Epithelial cell of esophagus (primary cell): ENCODE measurements around the gene PPP1R14C.

Experiments
- DNase-seq: peaks from one replicate; pipeline ENCODE4 v3.0.0; 2010; ENCODE audit warnings: low read depth
- H3K4me3 ChIP-seq: 2 replicates; pipeline ENCODE4 v1.5.1; 2011; ENCODE audit warnings: mild to moderate bottlenecking, low read length, control low read depth
- TF ChIP-seq, protein P1 (sequence below): IDR thresholded peaks from 2 replicates; pipeline ENCODE4 v1.5.1; 2011; ENCODE audit warnings: low read depth, mild to moderate bottlenecking, low read length, control low read depth, inconsistent platforms; ENCODE audit not compliant: insufficient read depth; ENCODE audit errors: missing control alignments

The PPP1R14C gene

DNA sequence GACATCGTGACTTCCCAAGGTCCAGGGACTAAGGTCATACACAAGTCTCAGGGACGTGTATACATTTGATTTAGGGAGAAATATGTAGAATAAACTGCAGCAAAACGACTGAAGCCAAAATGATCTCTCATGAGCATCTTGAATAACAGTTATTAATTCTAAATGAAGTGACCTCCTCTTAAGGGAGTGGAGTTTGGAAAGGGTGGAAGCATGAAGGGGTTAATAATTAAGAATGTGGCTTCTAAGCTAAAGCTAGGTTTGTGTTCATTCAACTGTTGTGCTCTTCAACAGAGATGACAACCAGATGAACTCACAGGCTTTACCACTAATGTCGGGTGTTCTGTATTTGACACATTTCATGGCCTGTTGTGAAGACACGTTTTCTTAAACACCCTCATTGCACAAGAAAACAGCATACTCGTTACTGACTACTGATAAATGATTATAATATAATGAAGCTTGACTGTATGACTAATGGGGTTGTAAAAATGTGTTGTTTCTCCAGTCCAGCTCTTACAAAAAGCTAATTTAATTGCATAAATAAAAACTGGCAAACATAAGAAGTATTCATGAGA, 1.5 kb downstream of the PPP1R14C start:
- TF ChIP-seq, protein P1, sequence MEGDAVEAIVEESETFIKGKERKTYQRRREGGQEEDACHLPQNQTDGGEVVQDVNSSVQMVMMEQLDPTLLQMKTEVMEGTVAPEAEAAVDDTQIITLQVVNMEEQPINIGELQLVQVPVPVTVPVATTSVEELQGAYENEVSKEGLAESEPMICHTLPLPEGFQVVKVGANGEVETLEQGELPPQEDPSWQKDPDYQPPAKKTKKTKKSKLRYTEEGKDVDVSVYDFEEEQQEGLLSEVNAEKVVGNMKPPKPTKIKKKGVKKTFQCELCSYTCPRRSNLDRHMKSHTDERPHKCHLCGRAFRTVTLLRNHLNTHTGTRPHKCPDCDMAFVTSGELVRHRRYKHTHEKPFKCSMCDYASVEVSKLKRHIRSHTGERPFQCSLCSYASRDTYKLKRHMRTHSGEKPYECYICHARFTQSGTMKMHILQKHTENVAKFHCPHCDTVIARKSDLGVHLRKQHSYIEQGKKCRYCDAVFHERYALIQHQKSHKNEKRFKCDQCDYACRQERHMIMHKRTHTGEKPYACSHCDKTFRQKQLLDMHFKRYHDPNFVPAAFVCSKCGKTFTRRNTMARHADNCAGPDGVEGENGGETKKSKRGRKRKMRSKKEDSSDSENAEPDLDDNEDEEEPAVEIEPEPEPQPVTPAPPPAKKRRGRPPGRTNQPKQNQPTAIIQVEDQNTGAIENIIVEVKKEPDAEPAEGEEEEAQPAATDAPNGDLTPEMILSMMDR, result no peak
- DNase-seq, result peak; percentile 64
- peak overlapping the region; percentile 88 for H3K4me3 ChIP-seq

DNA sequence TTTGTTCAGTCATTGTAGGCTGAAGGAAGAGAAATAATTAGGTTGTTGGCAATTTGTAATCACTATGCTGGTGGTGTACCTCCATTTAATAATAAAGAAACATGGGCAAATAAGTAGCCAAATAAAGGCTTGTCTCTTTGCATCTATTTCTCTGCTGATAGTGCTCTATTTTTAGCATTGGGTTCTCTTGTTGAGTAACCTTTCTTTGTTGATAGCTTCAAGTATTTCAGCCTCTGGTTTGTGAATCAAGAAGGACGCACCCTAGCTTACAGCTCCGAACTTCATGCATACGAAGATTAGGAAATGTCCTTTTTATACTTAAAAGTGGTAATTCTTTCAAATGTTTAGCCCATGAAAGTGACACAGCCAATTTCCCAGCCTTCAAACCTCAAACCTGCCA, 2.6 kb downstream of the PPP1R14C start:
- DNase-seq, result peak; percentile 61
- H3K4me3 ChIP-seq, result peak overlapping the region; percentile 88
- TF ChIP-seq, protein P1, result no peak

DNA sequence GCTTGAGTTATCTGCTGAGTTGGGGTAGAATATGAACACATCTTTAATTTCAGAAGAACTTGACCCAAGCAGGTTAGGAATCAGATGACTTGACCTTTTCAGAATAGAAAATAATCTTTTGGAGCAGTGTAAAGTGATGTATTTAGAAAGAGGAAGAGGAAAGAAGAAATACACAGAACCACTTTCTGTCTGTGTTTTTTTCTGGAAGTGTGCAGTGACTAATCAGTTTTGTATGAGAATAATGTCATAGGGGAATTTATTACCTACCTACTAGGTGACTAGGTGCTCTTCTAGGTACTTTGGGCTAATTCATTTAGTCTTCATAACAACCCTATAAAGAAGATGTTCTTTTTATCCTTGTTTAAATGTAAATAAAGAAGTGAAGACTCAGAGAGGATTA, 3.0 kb downstream of the PPP1R14C start:
- peak; percentile 66 for DNase-seq
- TF ChIP-seq, protein P1, result no peak
- peak overlapping the region; percentile 88 for H3K4me3 ChIP-seq

DNA sequence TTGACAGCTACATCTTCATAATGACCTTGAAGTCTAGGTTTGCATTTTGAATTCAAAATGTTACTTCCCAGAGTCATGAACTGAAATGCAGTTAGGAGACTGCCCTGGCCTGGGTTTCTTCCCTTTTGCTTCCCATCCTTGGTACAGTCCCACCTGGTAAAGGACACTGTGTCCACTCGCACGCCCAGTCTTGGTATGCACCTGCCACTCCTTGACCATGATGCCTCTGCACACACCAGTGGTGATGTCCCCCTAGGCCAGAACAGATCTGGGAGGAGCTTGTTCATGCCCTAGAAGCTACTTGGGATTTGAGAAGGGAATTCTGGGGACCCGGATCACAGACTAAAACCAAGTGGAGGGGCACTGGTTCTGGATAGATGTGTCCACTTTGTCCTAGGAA, 3.6 kb downstream of the PPP1R14C start:
- H3K4me3 ChIP-seq, result no peak overlapping the region
- no peak for DNase-seq
- TF ChIP-seq, protein P1, result no peak

DNA sequence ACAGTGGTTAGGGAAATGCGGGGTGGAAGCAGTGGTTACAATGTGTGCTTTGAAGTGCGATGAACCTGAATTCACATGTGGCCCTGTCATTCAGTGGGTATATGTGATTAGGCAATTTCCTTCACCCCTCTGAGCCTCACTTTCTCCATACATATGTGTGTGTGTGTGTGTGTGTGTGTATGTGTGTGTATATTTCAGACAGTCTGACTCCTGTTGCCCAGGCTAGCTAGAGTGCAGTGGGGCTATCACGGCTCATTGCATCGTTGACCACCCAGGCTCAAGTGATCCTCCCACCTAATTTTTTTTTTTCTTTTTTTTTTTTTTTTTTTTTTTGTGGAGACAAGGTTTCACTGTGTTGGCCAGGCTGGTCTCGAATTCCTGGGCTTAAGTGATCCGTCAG, 6.3 kb downstream of the PPP1R14C start:
- TF ChIP-seq, protein P1, result no peak
- no peak overlapping the region for H3K4me3 ChIP-seq
- no peak for DNase-seq

DNA sequence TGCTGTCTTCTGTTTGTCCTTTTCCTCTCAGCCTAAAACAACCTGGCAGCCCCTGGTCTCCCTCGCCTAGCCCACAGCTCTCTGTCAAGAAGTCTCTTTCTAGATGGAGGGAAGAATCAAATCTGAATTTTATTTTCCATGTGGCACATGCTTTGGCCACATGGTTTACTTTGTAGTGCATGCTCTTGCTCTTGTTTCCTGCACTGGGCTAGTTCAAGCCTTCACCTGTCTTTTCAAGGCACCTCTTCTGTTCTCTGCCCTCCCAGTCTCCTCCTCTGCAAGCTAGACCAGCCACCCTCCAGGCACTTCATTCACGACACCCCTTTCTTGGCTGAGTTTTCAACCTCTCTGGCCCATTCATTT, 7.6 kb downstream of the PPP1R14C start:
- DNase-seq, result no peak
- no peak overlapping the region for H3K4me3 ChIP-seq
- TF ChIP-seq, protein P1, result no peak
